Measurements from ENCODE around the gene SBK3.

- TF ChIP-seq CTCF (IDR thresholded peaks at IDR 0.05) (no peak), POLR2A (IDR thresholded peaks at IDR 0.05) (no peak)
Measured at GRCh38 chr19:55535173-55535964, 10.0 kb downstream of the SBK3 start.

Data from testis (tissue), 2 donors.